SIG-M5 (cell line): ENCODE data around the gene DENND1A.
"Not testable (repeated sequence)": the region's sequence is repeated elsewhere in the genome, so short reads cannot be mapped to it uniquely, and the experiment has no call there.

Experiments used
- DNase-seq: peaks from one replicate; lab custom pipeline; 2025; lab: John Stamatoyannopoulos, UW

DENND1A gene

GRCh38 chr9:123457583-123457982 is 472.3 kb downstream of the DENND1A start:
- no peak for DNase-seq

GRCh38 chr9:123456011-123456410 is 473.9 kb downstream of the DENND1A start:
- no peak for DNase-seq

GRCh38 chr9:123455187-123455586 is 474.7 kb downstream of the DENND1A start:
- no peak for DNase-seq

- DNase-seq = no peak
Observed at GRCh38 chr9:123454361-123454760, 475.6 kb downstream of the DENND1A start.

- no peak for DNase-seq
Observed at GRCh38 chr9:123453831-123454321, 476.1 kb downstream of the DENND1A start.

- DNase-seq = no peak
Observed at GRCh38 chr9:123453076-123453667, 476.8 kb downstream of the DENND1A start.

GRCh38 chr9:123450996-123451395 is 478.9 kb downstream of the DENND1A start:
- DNase-seq = no peak

- no peak for DNase-seq
Observed at GRCh38 chr9:123450098-123450770, 479.7 kb downstream of the DENND1A start.

- no peak for DNase-seq
Observed at GRCh38 chr9:123447934-123448646, 481.8 kb downstream of the DENND1A start.

- no peak for DNase-seq
Observed at GRCh38 chr9:123445981-123446610, 483.8 kb downstream of the DENND1A start.

- DNase-seq = no peak
Observed at GRCh38 chr9:123445116-123445515, 484.8 kb downstream of the DENND1A start.

GRCh38 chr9:123441769-123442168 is 488.2 kb downstream of the DENND1A start:
- DNase-seq = no peak

- DNase-seq = no peak
Observed at GRCh38 chr9:123440256-123440655, 489.7 kb downstream of the DENND1A start.

GRCh38 chr9:123438821-123439220 is 491.1 kb downstream of the DENND1A start:
- no peak for DNase-seq

- DNase-seq = no peak
Observed at GRCh38 chr9:123438321-123438720, 491.6 kb downstream of the DENND1A start.

- DNase-seq = no peak
Observed at GRCh38 chr9:123437201-123437600, 492.7 kb downstream of the DENND1A start.

- DNase-seq = no peak
Observed at GRCh38 chr9:123435471-123435870, 494.5 kb downstream of the DENND1A start.

- DNase-seq = no peak
Observed at GRCh38 chr9:123434619-123435240, 495.2 kb downstream of the DENND1A start.

GRCh38 chr9:123432331-123433236 is 497.3 kb downstream of the DENND1A start:
- DNase-seq = no peak

- DNase-seq = no peak
Observed at GRCh38 chr9:123431581-123431980, 498.3 kb downstream of the DENND1A start.

- not testable (repeated sequence) for DNase-seq
Observed at GRCh38 chr9:123428450-123428849, 501.5 kb downstream of the DENND1A start.
